ENCODE data around the gene TMEM212. TPM values are rescaled to one million over a fixed set of nuclear protein-coding genes. Genes with fewer than 3 reads are reported as not detected.
"Not testable (repeated sequence)": the region's sequence is repeated elsewhere in the genome, so short reads cannot be mapped to it uniquely, and the experiment has no call there.

The TMEM212 gene
- polyA plus RNA-seq, 2 donors = not detected

DNA sequence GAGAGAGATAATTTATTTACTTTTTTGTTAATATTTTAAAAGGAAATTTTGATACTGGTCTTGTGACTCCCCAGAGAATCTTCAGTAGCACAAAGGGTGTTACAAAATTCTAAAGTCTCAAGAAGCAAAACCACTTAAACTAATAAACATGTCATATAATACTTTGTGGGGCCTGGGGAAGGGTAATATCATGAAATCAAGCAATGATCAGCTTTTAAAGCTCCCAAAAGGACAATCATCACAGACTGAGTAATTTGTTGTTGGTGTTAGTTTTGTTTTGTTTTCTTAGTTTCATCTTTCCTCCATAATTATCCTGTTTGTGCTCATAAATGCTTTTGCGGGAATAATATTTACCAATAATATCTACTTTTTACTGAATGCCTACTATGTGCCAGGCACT lies 55.0 kb downstream of the TMEM212 start:
- peaks cover 0 to 3% of the 10 kb centered on the region in 2 donors for H3K9me3 ChIP-seq (ENCODE audit: control insufficient read depth in 2 of 2, insufficient read depth in 1 of 2, low read depth in 1 of 2, low read length in 1 of 2)
- no peaks in the 10 kb centered on the region for H3K4me1 ChIP-seq (ENCODE audit: control insufficient read depth in 2 of 2, insufficient read depth in 2 of 2, low read length in 1 of 2)
- H3K27ac ChIP-seq (ENCODE audit: low read depth in 2 of 2, low read length in 1 of 2) = no peak overlapping the region
- 96 to 97% methylated on average over 1 of the region's 1 CpG for WGBS, 2 donors
- no peaks in the 10 kb centered on the region for H3K36me3 ChIP-seq (ENCODE audit: control insufficient read depth in 2 of 2, insufficient read depth in 2 of 2, low read length in 1 of 2)
- no peak overlapping the region for H3K4me3 ChIP-seq (ENCODE audit: low read depth in 1 of 2, low read length in 2 of 2)
- no peaks in the 10 kb centered on the region for H3K27me3 ChIP-seq (ENCODE audit: control insufficient read depth in 1 of 2, insufficient read depth in 2 of 2, low read length in 2 of 2)

DNA sequence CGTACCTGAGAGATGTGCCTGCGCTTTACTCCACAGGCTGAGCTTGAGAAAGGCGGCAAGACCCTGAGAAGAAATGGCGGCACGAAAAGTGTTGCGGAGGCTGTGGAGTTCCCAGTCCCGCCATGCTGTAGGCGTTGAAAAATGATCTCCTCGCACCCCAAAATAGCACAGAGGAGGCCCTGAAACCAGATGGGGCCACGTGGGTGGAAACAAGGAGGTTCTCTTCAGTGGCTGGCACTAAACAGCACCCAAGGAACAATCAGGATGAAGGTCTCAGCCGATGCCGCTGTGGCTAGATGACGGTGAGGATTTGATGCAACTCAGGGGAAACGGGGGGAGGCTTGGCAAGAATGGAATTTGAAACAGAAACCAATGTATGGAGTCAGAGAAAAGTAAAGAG lies 57.3 kb downstream of the TMEM212 start:
- no peaks in the 10 kb centered on the region for H3K27me3 ChIP-seq (ENCODE audit: control insufficient read depth in 1 of 2, insufficient read depth in 2 of 2, low read length in 2 of 2)
- no peaks in the 10 kb centered on the region for H3K4me1 ChIP-seq (ENCODE audit: control insufficient read depth in 2 of 2, insufficient read depth in 2 of 2, low read length in 1 of 2)
- H3K4me3 ChIP-seq (ENCODE audit: low read depth in 1 of 2, low read length in 2 of 2) = no peak overlapping the region
- H3K9me3 ChIP-seq (ENCODE audit: control insufficient read depth in 2 of 2, insufficient read depth in 1 of 2, low read depth in 1 of 2, low read length in 1 of 2) = peaks cover 0 to 3% of the 10 kb centered on the region in 2 donors
- WGBS, 2 donors = 92 to 94% methylated on average over 14 of the region's 14 CpGs
- no peak overlapping the region for H3K27ac ChIP-seq (ENCODE audit: low read depth in 2 of 2, low read length in 1 of 2)
- no peaks in the 10 kb centered on the region for H3K36me3 ChIP-seq (ENCODE audit: control insufficient read depth in 2 of 2, insufficient read depth in 2 of 2, low read length in 1 of 2)

DNA sequence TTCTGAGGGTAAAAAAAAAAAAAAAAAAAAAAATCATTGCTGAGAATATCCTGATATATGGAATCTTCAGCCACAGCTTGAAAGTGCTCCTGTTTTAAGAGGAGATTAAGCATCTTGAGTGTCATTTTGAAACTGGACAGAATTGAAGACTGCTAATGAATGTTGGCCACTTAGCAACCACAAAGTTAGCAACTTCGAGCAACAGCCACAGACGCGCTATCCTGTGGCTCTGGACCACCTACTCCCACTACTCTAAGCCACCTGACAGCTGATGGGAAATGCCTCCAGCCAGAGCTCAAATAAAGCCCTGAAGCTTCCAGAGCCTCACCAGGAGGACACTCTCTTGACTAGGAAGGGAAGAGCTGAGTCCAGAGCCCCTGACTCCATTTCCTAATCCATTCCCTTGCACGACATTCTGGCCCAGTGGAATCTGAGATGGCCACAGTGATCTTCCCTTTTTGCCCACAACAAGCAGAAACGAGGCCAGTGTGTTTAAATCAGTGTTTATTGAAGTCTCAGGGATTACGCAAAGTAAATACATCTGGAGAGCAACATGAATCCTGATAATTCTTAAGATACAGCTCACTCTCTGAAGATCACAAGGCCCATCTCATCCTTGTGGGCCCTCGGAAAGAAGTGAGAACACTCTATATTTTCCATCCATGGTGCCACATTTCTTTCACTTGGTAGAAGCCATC lies 58.6 kb downstream of the TMEM212 start:
- WGBS, 2 donors = 79 to 82% methylated on average over 7 of the region's 7 CpGs
- Histone ChIP-seq H3K4me1 (ENCODE audit: control insufficient read depth in 2 of 2, insufficient read depth in 2 of 2, low read length in 1 of 2) (no peaks in the 10 kb centered on the region), H3K27me3 (ENCODE audit: control insufficient read depth in 1 of 2, insufficient read depth in 2 of 2, low read length in 2 of 2) (no peaks in the 10 kb centered on the region), H3K9me3 (ENCODE audit: control insufficient read depth in 2 of 2, insufficient read depth in 1 of 2, low read depth in 1 of 2, low read length in 1 of 2) (peaks cover 0 to 3% of the 10 kb centered on the region in 2 donors), H3K27ac (ENCODE audit: low read depth in 2 of 2, low read length in 1 of 2) (no peak overlapping the region), H3K36me3 (ENCODE audit: control insufficient read depth in 2 of 2, insufficient read depth in 2 of 2, low read length in 1 of 2) (no peaks in the 10 kb centered on the region), H3K4me3 (ENCODE audit: low read depth in 1 of 2, low read length in 2 of 2) (no peak overlapping the region)

DNA sequence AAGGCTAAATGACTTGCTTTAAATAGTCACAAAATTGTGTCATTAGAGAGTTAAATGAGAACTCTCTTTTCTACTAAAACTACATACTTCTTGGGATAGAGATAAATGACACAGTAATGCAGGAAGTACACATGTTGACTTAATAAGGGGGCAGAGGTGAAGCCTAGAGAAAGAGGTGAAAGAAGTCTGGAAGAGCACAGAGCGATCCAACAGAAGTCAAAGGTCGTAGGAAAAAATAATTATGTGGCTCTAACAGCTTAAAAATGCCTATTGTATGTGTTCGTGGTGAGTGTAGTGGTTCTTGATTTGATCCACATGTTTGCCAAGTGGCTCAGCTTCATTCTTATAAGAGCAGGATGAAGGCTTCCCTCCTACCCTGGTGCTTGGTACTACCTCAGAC lies 61.7 kb downstream of the TMEM212 start:
- Histone ChIP-seq H3K4me3 (ENCODE audit: low read depth in 1 of 2, low read length in 2 of 2) (no peak overlapping the region), H3K9me3 (ENCODE audit: control insufficient read depth in 2 of 2, insufficient read depth in 1 of 2, low read depth in 1 of 2, low read length in 1 of 2) (peaks cover 0 to 6% of the 10 kb centered on the region in 2 donors), H3K27ac (ENCODE audit: low read depth in 2 of 2, low read length in 1 of 2) (no peak overlapping the region), H3K36me3 (ENCODE audit: control insufficient read depth in 2 of 2, insufficient read depth in 2 of 2, low read length in 1 of 2) (no peaks in the 10 kb centered on the region), H3K27me3 (ENCODE audit: control insufficient read depth in 1 of 2, insufficient read depth in 2 of 2, low read length in 2 of 2) (no peaks in the 10 kb centered on the region), H3K4me1 (ENCODE audit: control insufficient read depth in 2 of 2, insufficient read depth in 2 of 2, low read length in 1 of 2) (no peaks in the 10 kb centered on the region)
- WGBS, 2 donors = 62 to 70% methylated on average over 3 of the region's 3 CpGs

DNA sequence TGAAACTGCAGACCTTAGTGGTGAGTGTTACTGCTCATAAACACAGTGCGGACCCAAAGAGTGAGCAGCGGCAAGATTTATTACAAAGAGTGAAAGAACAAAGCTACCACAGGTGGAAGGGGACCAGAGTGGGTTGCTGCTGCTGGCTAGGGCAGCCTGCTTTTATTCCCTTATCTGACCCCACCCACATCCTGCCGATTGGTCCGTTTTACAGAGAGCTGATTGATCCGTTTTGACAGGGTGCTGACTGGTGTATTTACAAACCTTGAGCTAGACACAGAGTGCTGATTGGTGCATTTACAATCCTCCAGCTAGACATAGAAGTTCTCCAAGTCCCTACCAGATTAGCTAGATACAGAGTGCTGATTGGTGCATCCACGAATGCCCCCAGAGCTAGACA lies 63.4 kb downstream of the TMEM212 start:
- H3K27me3 ChIP-seq (ENCODE audit: control insufficient read depth in 1 of 2, insufficient read depth in 2 of 2, low read length in 2 of 2); H3K4me1 ChIP-seq (ENCODE audit: control insufficient read depth in 2 of 2, insufficient read depth in 2 of 2, low read length in 1 of 2); H3K9me3 ChIP-seq (ENCODE audit: control insufficient read depth in 2 of 2, insufficient read depth in 1 of 2, low read depth in 1 of 2, low read length in 1 of 2); H3K4me3 ChIP-seq (ENCODE audit: low read depth in 1 of 2, low read length in 2 of 2); H3K36me3 ChIP-seq (ENCODE audit: control insufficient read depth in 2 of 2, insufficient read depth in 2 of 2, low read length in 1 of 2); H3K27ac ChIP-seq (ENCODE audit: low read depth in 2 of 2, low read length in 1 of 2): not testable (repeated sequence)
- 90 to 95% methylated on average over 6 of the region's 6 CpGs for WGBS, 2 donors

DNA sequence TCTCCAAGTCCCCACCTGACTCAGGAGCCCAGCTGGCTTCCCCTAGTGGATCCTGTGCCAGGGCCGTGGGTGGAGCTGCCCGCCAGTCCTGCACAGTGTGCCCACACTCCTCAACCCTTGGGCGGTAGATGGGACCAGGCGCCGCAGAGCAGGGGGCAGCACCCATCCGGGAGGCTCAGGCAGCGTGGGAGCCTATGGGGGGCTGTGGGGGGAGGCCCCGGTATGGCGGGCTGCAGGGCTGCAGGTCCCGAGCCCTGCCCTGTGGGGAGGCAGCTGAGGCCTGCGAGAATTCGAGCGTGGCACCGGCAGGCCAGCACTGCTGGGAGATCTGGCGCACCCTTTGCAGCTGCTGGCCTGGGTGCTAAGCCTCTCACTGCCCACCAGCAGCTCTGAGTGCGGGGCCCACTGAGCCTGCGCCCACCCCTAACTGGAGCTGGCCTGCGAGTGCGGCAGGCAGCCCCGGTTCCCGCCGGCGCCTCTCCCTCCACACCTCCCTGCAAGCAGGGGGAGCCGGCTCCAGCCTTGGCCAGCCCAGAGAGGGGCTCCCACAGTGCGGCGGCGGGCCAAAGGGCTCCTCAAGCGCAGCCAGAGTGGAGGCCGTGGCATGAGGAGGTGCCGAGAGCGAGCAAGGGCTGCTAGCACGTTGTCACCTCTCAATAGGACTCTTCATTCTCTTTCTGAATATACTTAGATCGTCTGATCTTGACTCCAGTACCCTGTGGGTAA lies 64.0 kb downstream of the TMEM212 start:
- H3K27me3 ChIP-seq (ENCODE audit: control insufficient read depth in 1 of 2, insufficient read depth in 2 of 2, low read length in 2 of 2) = no peaks in the 10 kb centered on the region
- no peak overlapping the region for H3K4me3 ChIP-seq (ENCODE audit: low read depth in 1 of 2, low read length in 2 of 2)
- no peaks in the 10 kb centered on the region for H3K36me3 ChIP-seq (ENCODE audit: control insufficient read depth in 2 of 2, insufficient read depth in 2 of 2, low read length in 1 of 2)
- 87 to 94% methylated on average over 31 to 33 of the region's 33 CpGs for WGBS, 2 donors
- H3K4me1 ChIP-seq (ENCODE audit: control insufficient read depth in 2 of 2, insufficient read depth in 2 of 2, low read length in 1 of 2) = no peaks in the 10 kb centered on the region
- peaks cover 0 to 3% of the 10 kb centered on the region in 2 donors for H3K9me3 ChIP-seq (ENCODE audit: control insufficient read depth in 2 of 2, insufficient read depth in 1 of 2, low read depth in 1 of 2, low read length in 1 of 2)
- no peak overlapping the region for H3K27ac ChIP-seq (ENCODE audit: low read depth in 2 of 2, low read length in 1 of 2)

DNA sequence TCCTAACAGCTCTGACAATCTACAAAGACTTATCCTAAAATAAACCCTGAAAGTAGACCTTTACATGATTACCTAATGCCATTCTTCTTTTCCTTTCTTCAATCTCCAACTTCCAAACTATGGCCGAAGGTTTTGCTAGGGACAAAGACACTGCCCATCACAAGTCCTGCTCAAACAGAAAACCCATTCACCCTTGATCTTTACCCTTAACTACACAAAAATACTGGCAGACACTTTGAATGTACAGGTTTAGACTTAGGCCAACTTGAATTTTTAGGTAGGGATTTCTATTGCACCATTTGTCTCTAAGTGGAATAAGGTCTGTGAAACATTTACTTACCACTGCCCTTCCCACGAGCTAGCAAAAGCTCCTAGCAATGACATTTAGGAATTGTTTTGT lies 64.6 kb downstream of the TMEM212 start:
- Histone ChIP-seq H3K9me3 (ENCODE audit: control insufficient read depth in 2 of 2, insufficient read depth in 1 of 2, low read depth in 1 of 2, low read length in 1 of 2) (peaks cover 0 to 3% of the 10 kb centered on the region in 2 donors), H3K27me3 (ENCODE audit: control insufficient read depth in 1 of 2, insufficient read depth in 2 of 2, low read length in 2 of 2) (no peaks in the 10 kb centered on the region), H3K27ac (ENCODE audit: low read depth in 2 of 2, low read length in 1 of 2) (no peak overlapping the region), H3K4me1 (ENCODE audit: control insufficient read depth in 2 of 2, insufficient read depth in 2 of 2, low read length in 1 of 2) (no peaks in the 10 kb centered on the region), H3K36me3 (ENCODE audit: control insufficient read depth in 2 of 2, insufficient read depth in 2 of 2, low read length in 1 of 2) (no peaks in the 10 kb centered on the region), H3K4me3 (ENCODE audit: low read depth in 1 of 2, low read length in 2 of 2) (no peak overlapping the region)
- 76 to 82% methylated on average over 2 of the region's 2 CpGs for WGBS, 2 donors

DNA sequence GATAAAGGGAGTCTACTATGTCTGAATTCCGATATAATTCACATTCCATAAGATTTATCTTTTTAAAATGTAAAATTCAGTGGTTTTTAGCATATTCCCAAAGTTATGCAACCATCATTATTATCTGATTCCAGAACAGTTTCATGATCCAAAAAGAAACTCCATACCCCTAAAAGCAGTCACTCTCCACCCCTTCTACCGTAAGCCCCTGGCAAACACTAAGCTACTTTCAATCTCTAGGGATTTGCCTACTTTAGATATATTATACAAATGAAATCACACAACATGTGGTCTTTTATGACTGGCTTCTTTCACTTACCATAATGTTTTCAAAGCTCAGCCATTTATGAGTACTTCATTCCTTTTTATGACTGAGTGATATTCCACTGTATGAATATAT lies 65.6 kb downstream of the TMEM212 start:
- peaks cover 0 to 3% of the 10 kb centered on the region in 2 donors for H3K9me3 ChIP-seq (ENCODE audit: control insufficient read depth in 2 of 2, insufficient read depth in 1 of 2, low read depth in 1 of 2, low read length in 1 of 2)
- no peaks in the 10 kb centered on the region for H3K27me3 ChIP-seq (ENCODE audit: control insufficient read depth in 1 of 2, insufficient read depth in 2 of 2, low read length in 2 of 2)
- H3K4me3 ChIP-seq (ENCODE audit: low read depth in 1 of 2, low read length in 2 of 2) = no peak overlapping the region
- WGBS, 2 donors = 73 to 79% methylated on average over 2 of the region's 2 CpGs
- H3K36me3 ChIP-seq (ENCODE audit: control insufficient read depth in 2 of 2, insufficient read depth in 2 of 2, low read length in 1 of 2) = no peaks in the 10 kb centered on the region
- no peaks in the 10 kb centered on the region for H3K4me1 ChIP-seq (ENCODE audit: control insufficient read depth in 2 of 2, insufficient read depth in 2 of 2, low read length in 1 of 2)
- H3K27ac ChIP-seq (ENCODE audit: low read depth in 2 of 2, low read length in 1 of 2) = no peak overlapping the region

All from esophagus (tissue), 2 donors.